CD4-positive, alpha-beta T cell treated with Interleukin-15 for 4 hours (primary cell): Measurements from ENCODE around the gene PCDHGA6.
"Not testable (repeated sequence)": the region's sequence is repeated elsewhere in the genome, so short reads cannot be mapped to it uniquely, and the experiment has no call there.

ENCODE experiments used
- DNase-seq: peaks from one replicate; pipeline ENCODE4 v3.0.0-alpha.2; 2020; ENCODE audit warnings: low spot score

The PCDHGA6 gene

DNA sequence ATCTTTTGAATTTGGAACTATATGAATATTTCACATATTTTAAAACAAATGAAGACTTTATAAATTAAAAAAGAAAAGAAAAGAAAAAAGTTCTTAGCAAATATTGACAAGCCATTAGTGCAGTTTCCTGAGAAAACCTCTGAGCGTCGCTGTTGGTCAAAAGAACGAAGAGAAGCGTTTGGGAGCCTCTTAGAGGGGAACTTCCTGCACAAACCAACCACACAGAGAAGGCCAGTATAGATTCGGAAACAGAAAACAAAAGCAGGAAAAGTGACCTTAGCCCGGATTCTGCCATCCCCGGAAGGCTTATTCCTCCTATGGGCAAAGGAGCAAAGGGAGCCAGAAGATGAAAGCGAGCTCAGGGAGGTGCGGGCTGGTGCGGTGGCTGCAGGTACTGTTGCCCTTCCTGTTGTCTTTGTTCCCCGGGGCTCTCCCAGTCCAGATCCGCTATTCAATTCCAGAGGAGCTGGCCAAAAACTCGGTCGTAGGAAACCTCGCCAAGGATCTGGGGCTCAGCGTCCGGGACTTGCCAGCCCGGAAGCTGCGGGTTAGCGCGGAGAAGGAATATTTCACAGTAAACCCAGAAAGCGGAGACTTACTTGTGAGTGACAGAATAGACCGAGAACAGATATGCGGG is 13.8 kb upstream of the PCDHGA6 start, which contains the start of gene PCDHGB2:
TSS of gene PCDHGB2 (plus strand) at position 205 of the 637 bp plus-strand sequence. CDS start at position 347, 142 bp downstream.
- peak; percentile 13 for DNase-seq

DNA sequence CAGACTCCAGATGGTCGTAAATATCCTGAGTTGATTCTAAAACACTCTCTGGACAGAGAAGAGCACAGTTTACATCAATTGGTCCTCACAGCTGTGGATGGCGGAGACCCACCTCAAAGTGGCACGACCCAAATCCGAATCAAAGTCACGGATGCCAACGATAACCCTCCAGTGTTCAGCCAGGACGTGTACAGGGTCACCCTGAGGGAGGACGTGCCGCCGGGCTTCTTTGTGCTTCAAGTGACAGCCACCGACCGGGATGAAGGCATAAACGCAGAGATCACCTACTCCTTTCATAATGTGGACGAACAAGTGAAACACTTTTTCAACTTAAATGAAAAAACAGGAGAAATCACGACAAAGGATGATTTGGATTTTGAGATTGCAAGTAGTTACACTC is 13.0 kb upstream of the PCDHGA6 start:
- no peak for DNase-seq

DNA sequence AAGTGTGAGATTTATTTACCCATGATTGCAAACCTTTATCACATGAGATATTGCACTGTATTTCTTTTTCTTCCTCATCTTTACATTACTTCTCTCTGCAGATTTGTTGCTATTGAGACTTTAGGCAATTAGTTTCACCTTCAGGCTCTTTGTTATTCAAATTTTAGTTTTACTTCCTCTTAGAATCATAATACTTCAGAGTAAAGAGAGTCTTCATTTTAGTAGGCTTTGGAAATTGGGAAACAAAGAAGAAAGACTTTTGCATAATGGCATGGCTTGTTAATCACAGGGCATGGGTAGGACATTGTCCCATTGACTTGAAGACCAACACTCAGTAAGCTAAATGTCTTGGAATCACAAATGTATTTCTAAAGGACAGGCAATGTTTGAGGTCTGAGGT is 11.0 kb upstream of the PCDHGA6 start:
- DNase-seq, result no peak

DNA sequence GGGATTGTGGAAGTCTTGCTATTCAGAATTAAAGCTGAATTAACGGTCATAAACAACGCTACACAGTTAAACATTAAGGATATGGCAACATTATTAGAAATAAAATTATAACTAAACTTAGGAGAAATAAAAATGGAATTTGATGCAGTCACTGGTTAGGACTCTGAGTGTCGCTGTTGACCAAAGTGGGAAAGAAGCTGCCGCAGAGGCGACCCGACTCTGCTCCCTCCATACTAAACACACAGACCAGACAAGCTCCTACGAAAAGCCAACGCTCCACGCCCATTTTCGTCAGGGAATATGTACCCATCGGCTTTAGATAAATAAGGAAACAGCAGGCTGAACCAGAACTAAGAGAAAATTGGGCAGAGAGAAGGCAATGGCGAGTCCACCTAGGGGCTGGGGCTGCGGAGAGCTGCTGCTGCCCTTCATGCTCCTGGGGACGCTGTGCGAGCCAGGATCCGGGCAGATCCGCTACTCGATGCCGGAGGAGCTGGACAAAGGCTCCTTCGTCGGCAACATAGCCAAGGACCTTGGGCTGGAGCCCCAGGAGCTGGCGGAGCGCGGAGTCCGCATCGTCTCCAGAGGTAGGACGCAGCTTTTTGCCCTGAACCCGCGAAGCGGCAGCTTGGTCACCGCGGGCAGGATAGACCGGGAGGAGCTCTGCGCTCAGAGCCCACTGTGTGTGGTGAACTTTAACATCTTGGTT is 9.6 kb upstream of the PCDHGA6 start, which contains the start of gene PCDHGA5:
TSS of gene PCDHGA5 (plus strand) at position 211 of the 709 bp plus-strand sequence. CDS start at position 380, 169 bp downstream.
- DNase-seq, result no peak

DNA sequence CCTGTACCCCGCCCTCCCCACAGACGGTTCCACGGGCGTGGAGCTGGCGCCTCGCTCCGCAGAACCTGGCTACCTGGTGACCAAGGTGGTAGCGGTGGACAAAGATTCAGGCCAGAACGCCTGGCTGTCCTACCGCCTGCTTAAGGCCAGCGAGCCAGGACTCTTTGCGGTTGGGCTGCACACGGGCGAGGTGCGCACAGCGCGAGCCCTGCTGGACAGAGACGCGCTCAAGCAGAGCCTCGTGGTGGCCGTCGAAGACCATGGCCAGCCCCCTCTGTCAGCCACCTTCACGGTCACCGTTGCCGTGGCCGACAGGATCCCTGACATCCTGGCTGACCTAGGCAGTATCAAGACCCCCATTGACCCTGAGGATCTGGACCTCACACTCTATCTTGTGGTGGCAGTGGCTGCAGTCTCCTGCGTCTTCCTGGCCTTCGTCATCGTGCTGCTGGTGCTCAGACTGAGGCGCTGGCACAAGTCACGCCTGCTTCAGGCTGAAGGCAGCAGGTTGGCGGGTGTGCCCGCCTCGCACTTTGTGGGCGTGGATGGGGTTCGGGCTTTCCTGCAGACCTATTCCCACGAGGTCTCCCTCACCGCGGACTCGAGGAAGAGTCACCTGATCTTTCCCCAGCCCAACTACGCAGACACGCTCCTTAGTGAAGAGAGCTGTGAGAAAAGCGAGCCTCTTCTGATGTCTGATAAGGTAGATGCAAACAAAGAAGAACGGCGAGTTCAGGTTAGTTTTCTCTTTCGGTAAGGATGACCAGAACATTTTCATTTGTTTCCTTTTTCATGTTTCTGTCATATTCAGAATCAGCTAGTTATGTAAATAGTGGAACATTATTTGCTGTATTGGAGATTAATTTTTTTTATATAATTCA is 7.4 kb upstream of the PCDHGA6 start:
- no peak for DNase-seq

DNA sequence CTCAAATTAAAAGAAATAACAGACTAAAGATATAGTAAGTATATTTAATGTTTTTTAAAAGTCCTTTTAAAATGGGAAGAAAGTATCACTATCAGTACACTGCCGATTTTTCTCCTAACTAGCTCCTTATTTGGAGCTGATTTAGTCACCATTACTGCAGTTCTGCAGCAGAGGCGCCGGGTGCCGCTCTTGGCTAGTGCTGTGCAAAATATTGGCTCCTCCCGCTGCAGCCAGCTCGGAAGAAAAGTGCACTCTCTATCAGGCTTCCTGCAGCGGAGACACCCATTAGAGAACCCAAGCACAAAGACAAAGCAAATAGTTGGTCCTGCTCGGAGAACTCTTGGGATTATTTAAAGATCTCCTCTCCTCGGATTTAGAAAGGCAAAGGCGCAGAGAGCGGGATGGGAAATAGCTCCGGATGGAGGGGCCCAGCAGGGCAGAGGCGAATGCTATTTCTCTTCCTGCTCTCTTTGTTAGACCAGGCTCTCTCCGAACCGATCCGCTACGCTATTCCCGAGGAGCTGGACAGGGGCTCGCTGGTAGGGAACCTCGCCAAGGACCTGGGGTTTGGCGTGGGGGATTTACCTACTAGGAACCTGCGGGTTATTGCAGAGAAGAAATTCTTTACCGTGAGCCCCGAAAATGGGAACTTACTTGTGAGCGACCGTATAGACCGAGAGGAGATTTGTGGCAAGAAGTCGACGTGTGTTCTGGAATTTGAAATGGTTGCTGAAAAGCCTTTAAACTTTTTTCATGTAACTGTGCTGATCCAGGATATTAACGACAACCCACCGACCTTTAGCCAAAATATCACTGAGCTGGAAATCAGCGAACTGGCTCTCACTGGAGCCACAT is 3.5 kb upstream of the PCDHGA6 start, which contains the start of gene PCDHGB3:
TSS of gene PCDHGB3 (plus strand) at position 249 of the 855 bp plus-strand sequence. CDS start at position 402, 153 bp downstream.
- DNase-seq, result peak; percentile 37

DNA sequence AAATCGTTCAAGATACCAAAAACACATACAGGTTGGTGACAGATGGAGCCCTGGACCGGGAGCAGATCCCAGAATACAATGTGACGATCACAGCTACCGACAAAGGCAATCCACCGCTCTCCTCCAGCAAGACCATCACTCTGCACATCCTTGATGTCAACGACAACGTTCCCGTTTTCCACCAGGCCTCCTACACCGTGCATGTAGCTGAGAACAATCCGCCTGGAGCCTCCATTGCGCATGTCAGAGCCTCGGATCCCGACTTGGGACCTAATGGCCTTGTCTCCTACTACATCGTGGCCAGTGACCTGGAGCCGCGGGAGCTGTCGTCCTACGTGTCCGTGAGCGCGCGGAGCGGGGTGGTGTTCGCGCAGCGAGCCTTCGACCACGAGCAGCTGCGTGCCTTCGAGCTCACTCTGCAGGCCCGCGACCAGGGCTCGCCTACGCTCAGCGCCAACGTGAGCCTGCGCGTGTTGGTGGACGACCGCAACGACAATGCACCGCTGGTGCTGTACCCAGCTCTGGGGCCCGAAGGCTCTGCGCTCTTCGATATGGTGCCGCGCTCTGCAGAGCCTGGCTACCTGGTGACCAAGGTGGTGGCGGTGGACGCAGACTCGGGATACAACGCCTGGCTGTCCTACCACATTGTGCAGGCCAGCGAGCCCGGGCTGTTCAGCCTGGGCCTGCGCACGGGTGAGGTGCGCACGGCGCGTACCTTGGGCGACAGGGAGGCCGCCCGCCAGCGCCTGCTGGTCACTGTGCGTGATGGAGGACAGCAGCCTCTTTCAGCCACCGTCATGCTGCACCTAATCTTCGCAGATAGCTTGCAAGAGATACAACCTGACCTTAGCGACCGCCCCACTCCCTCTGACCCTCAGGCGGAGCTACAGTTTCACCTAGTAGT is 1.9 kb upstream of the PCDHGA6 start:
- no peak for DNase-seq

DNA sequence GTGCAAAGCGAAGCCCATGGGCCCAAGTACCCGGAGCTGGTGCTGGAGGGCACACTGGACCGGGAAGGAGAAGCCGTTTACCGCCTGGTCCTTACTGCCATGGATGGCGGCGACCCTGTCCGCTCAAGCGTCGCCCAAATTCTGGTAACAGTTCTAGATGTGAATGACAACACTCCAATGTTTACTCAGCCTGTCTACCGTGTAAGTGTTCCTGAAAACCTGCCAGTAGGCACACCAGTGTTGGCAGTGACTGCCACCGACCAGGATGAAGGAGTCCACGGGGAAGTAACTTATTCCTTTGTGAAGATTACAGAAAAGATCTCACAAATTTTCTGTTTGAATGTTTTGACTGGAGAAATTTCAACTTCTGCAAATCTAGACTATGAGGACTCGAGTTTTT is 936 bp downstream of the PCDHGA6 start:
- no peak for DNase-seq

DNA sequence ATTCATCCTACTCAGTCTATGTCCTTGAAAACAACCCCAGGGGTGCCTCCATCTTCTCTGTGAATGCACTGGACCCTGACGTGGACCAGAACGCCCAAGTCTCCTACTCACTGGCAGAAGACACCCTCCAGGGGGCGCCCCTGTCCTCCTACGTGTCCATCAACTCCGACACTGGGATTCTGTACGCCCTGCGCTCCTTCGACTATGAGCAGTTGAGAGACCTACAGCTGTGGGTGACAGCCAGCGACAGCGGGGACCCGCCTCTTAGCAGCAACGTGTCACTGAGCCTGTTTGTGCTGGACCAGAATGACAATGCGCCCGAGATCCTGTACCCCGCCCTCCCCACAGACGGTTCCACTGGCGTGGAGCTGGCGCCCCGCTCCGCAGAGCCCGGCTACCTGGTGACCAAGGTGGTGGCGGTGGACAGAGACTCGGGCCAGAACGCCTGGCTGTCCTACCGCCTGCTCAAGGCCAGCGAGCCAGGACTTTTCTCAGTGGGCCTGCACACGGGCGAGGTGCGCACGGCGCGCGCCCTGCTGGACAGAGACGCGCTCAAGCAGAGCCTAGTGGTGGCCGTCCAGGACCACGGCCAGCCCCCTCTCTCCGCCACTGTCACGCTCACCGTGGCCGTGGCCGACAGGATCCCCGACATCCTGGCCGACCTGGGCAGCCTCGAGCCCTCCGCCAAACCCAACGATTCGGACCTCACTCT is 1.9 kb downstream of the PCDHGA6 start:
- DNase-seq, result not testable (repeated sequence)

DNA sequence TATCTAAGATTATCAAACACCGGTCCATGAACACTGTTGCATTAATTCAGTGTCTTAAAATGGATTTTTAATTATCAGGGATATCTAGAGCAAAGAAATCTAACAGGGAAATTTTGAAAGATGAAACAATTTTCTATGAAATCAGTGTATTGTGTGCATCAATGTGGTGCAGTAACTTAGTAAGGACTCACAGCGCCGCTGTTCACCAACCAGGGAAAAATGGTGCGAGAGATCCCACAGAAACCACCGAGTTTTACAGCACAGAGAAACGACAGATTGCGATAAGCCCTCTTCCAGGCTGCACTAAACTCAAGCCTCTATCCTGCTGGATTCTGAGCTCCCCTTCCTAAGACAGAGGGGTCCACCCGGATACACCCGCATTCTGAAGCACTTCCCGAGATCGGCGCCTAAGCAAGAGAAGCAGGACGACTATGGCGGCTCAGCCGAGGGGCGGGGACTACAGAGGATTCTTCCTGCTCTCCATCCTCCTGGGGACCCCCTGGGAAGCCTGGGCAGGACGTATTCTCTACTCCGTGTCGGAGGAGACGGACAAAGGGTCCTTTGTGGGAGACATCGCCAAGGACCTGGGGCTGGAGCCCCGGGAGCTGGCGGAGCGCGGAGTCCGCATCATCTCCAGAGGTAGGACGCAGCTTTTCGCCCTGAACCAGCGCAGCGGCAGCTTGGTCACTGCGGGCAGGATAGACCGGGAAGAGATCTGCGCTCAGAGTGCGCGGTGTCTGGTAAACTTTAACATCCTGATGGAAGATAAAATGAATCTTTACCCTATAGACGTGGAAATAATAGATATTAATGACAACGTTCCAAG is 9.0 kb downstream of the PCDHGA6 start, which contains the start of gene PCDHGA7:
TSS of gene PCDHGA7 (plus strand) at position 274 of the 826 bp plus-strand sequence. CDS start at position 432, 158 bp downstream.
- DNase-seq, result no peak

DNA sequence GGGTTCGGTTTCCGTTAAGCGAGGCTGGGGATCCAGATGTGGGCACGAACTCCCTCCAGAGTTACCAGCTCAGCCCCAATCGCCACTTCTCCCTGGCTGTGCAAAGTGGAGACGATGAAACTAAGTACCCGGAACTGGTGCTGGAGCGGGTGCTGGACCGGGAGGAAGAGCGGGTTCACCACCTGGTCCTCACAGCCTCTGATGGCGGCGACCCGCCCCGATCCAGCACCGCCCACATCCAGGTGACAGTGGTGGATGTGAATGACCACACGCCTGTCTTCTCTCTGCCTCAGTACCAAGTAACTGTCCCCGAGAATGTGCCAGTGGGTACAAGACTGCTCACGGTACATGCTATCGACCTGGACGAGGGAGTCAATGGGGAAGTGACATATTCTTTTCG is 9.7 kb downstream of the PCDHGA6 start:
- no peak for DNase-seq

DNA sequence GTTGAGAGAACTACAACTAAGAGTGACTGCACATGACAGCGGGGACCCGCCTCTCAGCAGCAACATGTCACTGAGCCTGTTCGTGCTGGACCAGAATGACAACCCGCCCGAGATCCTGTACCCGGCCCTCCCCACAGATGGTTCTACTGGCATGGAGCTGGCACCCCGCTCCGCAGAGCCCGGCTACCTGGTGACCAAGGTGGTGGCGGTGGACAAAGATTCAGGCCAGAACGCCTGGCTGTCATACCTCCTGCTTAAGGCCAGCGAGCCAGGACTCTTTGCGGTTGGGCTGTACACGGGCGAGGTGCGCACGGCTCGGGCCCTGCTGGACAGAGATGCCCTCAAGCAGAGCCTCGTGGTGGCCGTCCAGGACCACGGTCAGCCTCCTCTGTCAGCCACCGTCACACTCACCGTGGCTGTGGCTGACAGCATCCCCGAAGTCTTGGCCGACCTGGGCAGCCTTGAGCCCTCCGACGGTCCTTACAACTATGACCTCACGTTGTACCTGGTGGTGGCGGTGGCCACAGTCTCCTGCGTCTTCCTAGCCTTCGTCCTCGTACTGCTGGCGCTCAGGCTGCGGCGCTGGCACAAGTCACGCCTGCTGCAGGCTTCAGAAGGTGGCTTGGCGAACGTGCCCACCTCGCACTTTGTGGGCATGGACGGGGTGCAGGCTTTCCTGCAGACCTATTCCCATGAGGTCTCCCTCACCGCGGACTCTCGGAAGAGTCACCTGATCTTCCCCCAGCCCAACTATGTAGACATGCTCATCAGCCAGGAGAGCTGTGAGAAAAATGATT is 11.0 kb downstream of the PCDHGA6 start:
- no peak for DNase-seq

DNA sequence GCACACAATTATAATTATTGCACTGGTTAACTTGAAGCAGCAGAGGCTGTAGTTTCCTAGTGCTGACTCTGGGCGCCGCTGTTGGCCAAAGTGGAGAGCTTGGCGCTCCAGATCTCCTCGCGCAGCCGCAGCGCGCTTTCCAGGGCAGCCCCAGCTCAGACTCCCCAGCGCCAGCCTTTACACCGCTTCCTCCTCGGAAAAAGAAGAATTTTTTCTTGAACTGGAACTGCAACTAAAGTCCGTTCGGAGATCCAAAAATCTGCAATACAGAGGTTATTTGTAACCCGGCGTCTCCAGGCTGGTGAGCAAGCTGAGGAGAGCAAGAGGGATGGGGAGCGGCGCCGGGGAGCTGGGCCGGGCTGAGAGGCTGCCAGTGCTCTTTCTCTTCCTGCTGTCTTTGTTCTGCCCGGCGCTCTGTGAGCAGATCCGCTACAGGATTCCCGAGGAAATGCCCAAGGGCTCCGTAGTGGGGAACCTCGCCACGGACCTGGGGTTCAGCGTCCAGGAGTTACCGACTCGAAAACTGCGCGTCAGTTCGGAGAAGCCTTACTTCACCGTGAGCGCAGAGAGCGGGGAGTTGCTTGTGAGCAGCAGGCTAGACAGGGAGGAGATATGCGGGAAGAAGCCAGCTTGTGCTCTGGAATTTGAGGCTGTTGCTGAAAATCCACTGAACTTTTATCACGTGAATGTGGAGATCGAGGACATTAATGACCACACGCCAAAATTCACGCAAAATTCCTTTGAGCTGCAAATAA is 14.0 kb downstream of the PCDHGA6 start, which contains the start of gene PCDHGB4:
TSS of gene PCDHGB4 (plus strand) at position 142 of the 755 bp plus-strand sequence. CDS start at position 329, 187 bp downstream.
- DNase-seq, result not testable (repeated sequence)

DNA sequence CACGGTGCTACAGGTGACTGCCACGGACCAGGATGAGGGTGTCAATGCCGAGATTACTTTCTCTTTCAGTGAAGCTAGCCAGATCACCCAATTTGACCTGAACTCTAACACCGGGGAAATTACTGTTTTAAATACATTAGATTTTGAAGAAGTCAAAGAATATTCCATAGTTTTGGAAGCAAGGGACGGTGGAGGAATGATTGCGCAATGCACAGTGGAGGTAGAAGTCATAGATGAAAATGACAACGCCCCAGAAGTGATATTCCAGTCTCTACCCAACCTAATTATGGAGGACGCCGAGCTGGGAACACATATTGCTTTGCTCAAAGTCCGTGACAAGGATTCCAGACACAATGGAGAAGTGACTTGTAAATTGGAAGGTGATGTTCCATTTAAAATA is 15.0 kb downstream of the PCDHGA6 start:
- DNase-seq, result no peak

DNA sequence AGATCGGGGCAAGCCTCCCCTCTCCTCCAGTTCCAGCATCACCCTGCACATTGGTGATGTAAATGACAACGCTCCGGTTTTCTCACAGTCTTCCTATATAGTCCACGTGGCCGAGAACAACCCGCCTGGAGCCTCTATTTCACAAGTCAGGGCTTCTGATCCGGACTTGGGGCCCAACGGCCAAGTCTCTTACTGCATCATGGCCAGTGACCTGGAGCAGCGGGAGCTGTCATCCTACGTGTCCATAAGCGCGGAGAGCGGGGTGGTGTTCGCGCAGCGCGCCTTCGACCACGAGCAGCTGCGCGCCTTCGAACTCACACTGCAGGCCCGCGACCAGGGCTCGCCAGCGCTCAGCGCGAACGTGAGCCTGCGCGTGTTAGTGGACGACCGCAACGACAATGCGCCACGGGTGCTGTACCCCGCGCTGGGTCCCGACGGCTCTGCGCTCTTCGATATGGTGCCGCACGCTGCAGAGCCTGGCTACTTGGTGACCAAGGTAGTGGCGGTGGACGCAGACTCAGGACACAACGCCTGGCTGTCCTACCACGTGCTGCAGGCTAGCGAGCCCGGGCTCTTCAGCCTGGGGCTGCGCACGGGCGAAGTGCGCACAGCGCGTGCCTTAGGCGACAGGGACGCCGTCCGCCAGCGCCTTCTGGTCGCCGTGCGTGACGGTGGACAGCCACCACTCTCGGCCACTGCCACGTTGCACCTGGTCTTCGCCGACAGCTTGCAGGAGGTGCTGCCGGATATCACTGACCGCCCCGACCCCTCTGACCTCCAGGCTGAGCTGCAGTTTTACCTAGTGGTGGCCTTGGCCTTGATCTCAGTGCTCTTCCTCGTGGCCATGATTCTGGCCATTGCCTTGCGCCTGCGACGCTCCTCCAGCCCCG is 15.7 kb downstream of the PCDHGA6 start:
- DNase-seq, result no peak
